ENCODE results near the gene RNF207. TPM values are rescaled to one million over a fixed set of nuclear protein-coding genes. Genes with fewer than 3 reads are reported as not detected.

The RNF207 gene
- 49.3 and 53.1 TPM in 2 replicates for total RNA-seq (2021)
- percentile 72 among the genes with signal in this experiment for Bru-seq, nascent RNA
- percentile 81 among the genes with signal in this experiment for BruChase-seq, experiment 1, labeled RNA remaining after a 2-hour chase
- percentile 75 among the genes with signal in this experiment for BruChase-seq, experiment 2, labeled RNA remaining after a 6-hour chase
- long read RNA-seq, partial matches to known transcripts = 1 of 13 reads
- long read RNA-seq, other reads (novel, unspliced or antisense) = 12 of 13 reads

DNA sequence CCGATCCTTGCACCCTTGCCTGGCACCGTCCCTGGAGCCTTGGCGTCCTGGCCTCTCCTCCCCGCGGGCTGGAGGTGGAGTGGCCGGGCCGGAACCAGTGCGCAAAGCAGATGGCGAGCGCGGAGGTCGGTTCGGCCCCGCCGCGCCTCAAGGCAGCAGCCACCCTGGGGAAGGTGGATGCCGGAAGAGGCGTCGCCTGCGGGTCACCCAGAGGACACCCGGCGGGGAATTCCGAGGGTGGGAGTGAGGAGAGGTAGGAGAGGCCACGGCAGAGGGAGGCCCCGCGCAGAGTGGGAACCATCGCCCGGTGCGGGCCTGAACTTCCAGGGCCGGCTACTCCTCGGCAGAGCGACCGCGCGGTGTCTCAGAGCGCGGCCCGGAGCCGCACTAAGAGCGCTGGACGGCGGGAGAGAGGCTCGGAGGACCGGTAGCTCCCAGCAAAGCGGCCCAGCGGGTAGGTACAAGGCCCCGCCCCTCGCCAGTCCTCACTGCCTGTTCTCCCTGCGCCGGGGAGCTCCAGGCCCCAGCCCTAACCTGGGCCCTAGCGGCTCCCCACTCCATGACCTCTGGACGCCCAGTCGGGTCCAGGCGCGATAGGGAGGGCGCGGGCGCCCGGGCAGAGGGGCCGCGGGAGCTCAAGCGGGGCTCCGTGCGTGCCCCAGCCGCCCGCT, at the start of gene RNF207:
TSS of gene RNF207 (plus strand) at position 271 of the 671 bp plus-strand sequence. CDS start 417 bp downstream, outside the sequence.
- TF ChIP-seq EZH2 (IDR thresholded peaks at IDR 0.05; ENCODE audit: low read depth) (no peak), CTCF (conservative IDR thresholded peaks at IDR 0.05) (no peak)
- Histone ChIP-seq H3K36me3 (ENCODE audit: low read depth) (no peaks in the 10 kb centered on the region), H3K27me3 (ENCODE audit: insufficient read depth, low read depth) (no peaks in the 10 kb centered on the region), H4K20me1 (ENCODE audit: insufficient read depth) (no peaks in the 10 kb centered on the region), H3K4me3 (peak within 1 kb of the TSS; percentile 94), H3K4me2 (peak within 1 kb of the TSS; percentile 84), H3F3A (ENCODE audit: insufficient read depth, low read depth) (no peaks in the 10 kb centered on the region), H2AFZ (peak within 1 kb of the TSS; percentile 79), H3K9me3 (ENCODE audit: insufficient read depth, low read depth) (no peaks in the 10 kb centered on the region), H3K27ac (peak within 1 kb of the TSS; percentile 77), H3K4me1 (replicated peaks; ENCODE audit: insufficient read depth) (0 out of 2 replicates have a peak, but pooled peaks cover 6% of the 10 kb centered on the region), H3K9me2 (ENCODE audit: insufficient read depth) (no peaks in the 10 kb centered on the region), H3K79me2 (ENCODE audit: low read depth) (peaks cover 15% of the 10 kb centered on the region)
- no TSS peak for BruUV-seq (replicated peaks)
- intact Hi-C loops (cut with micrococcal nuclease; ENCODE audit: unreplicated experiment) = loop anchor here (1.0 kb wide), 4 partner anchors 14 to 98 kb away; partner anchors contain the start of gene ICMT
- ChIA-PET POLR2A (ENCODE audit: unreplicated experiment) (interaction anchor here (0.5 to 0.6 kb wide), 5 partner anchors 147 to 217 kb away, joined by 3 to 8 read pairs (median 4); no protein-coding TSS in a partner anchor), CTCF (interaction anchor here (0.6 to 1.1 kb wide), 3 partner anchors 18 to 39 kb away, joined by 3 to 11 read pairs (median 4); no protein-coding TSS in a partner anchor)
- peak; percentile 73 to 86 for DNase-seq

DNA sequence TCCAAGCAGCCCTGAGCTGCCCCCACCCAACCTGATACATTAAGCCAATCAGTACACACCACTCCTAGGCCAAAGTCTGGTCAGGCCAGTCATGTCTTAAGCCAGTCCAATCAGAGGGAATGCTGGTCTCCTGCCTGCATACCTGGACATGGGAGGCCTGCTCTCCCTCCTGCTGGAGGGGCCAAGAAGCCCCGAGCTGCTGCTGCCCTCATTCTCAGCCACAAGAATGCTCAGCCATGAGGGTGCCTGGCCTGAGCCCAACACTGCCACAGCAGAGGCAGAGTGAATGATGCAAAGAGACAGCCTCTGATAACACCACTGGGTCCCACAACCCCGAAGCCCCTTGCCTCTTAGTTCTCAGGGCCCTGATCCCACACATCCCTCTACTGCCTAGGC, 48.8 kb upstream of the RNF207 start:
- TF ChIP-seq CTCF (conservative IDR thresholded peaks at IDR 0.05) = no peak
- TF ChIP-seq EZH2 (IDR thresholded peaks at IDR 0.05; ENCODE audit: low read depth) = no peak
- CTCF ChIA-PET = interaction anchor here (0.6 kb wide), 1 partner anchor 89 kb away, joined by 3 read pairs; no protein-coding TSS in a partner anchor
- intact Hi-C loops (cut with micrococcal nuclease; ENCODE audit: unreplicated experiment) = loop anchor here (1.0 kb wide), 1 partner anchor 48 kb away; no protein-coding TSS in a partner anchor

DNA sequence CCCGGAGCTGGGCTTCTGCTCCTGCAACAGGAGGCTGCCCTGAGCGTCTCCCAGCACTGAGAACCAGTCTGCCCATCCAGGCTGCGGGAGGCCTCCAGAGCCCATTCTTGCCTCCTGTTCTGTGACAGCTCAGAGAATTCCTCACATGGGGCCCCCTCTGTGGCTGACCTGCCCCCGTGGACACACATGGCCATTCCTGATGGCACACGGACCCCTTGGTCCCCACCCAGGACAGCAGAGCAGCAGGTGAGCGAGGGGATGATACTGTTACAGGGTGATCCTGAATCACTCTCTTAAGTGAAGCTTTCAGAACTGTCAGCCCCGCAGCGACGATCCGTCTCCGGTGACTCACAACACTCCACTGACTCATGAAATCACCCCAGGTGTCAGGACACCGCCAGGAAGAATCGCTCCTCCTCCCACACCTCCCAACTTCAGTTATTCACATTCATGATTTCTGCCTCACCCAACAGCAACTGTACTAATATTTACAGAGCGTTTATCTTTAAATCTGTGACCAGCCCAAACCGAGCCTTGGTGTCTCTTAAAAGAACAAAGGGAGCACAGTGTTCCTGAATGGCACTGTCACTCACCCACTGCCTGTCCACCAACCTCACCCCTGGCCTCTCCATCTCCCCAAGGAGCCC, 48.3 kb upstream of the RNF207 start:
- Histone ChIP-seq H3K27me3 (ENCODE audit: insufficient read depth, low read depth) (no peaks in the 10 kb centered on the region), H3K36me3 (ENCODE audit: low read depth) (no peaks in the 10 kb centered on the region), H3K9me2 (ENCODE audit: insufficient read depth) (no peaks in the 10 kb centered on the region), H3K4me2 (peak overlapping the region; percentile 65), H3K79me2 (ENCODE audit: low read depth) (no peaks in the 10 kb centered on the region), H3K9me3 (ENCODE audit: insufficient read depth, low read depth) (no peaks in the 10 kb centered on the region), H3K4me1 (replicated peaks; ENCODE audit: insufficient read depth) (peaks cover 27% of the 10 kb centered on the region), H2AFZ (no peak overlapping the region), H3F3A (ENCODE audit: insufficient read depth, low read depth) (peaks cover 27% of the 10 kb centered on the region), H3K4me3 (no peak overlapping the region), H4K20me1 (ENCODE audit: insufficient read depth) (no peaks in the 10 kb centered on the region), H3K27ac (peak overlapping the region; percentile 64)
- TF ChIP-seq CTCF (conservative IDR thresholded peaks at IDR 0.05) = no peak
- TF ChIP-seq EZH2 (IDR thresholded peaks at IDR 0.05; ENCODE audit: low read depth) = no peak
- POLR2A ChIA-PET (ENCODE audit: unreplicated experiment) = interaction anchor here (0.7 kb wide), 2 partner anchors 50 to 152 kb away, joined by 3 read pairs; no protein-coding TSS in a partner anchor
- BruUV-seq (replicated peaks) = TSS peak; percentile 77
- CTCF ChIA-PET = no interaction called here
- peak; percentile 83 to 95 for DNase-seq
- intact Hi-C loops (cut with micrococcal nuclease; ENCODE audit: unreplicated experiment) = loop anchor here (1.0 kb wide), 1 partner anchor 48 kb away; no protein-coding TSS in a partner anchor

More for the DNA sequence above, 48.8 kb upstream of the RNF207 start:
- Histone ChIP-seq H3F3A (ENCODE audit: insufficient read depth, low read depth) (peaks cover 27% of the 10 kb centered on the region), H3K4me3 (no peak overlapping the region), H3K9me2 (ENCODE audit: insufficient read depth) (no peaks in the 10 kb centered on the region), H3K79me2 (ENCODE audit: low read depth) (no peaks in the 10 kb centered on the region), H3K27ac (peak overlapping the region; percentile 64), H3K36me3 (ENCODE audit: low read depth) (no peaks in the 10 kb centered on the region), H3K4me2 (peak overlapping the region; percentile 65), H3K4me1 (replicated peaks; ENCODE audit: insufficient read depth) (peaks cover 27% of the 10 kb centered on the region), H3K9me3 (ENCODE audit: insufficient read depth, low read depth) (no peaks in the 10 kb centered on the region), H2AFZ (no peak overlapping the region), H4K20me1 (ENCODE audit: insufficient read depth) (no peaks in the 10 kb centered on the region), H3K27me3 (ENCODE audit: insufficient read depth, low read depth) (no peaks in the 10 kb centered on the region)
- BruUV-seq (replicated peaks) = no TSS peak
- peak; percentile 40 to 53 for DNase-seq
- POLR2A ChIA-PET (ENCODE audit: unreplicated experiment) = no interaction called here

Data from PC-9 (cell line).